ENCODE results near the gene FBXO28. TPM values are rescaled to one million over a fixed set of nuclear protein-coding genes. Genes with fewer than 3 reads are reported as not detected.
"Not testable (repeated sequence)": the region's sequence is repeated elsewhere in the genome, so short reads cannot be mapped to it uniquely, and the experiment has no call there.

The FBXO28 gene
- total RNA-seq, result 10 to 100 TPM; 22.2 to 30.5 TPM
- 39.9 to 67.9 reads per million in 2 donors for total RNA-seq

GRCh38 chr1:224113918-224114786 is at the start of gene FBXO28:
FBXO28 (plus strand) TSS chr1:224114111; CDS start chr1:224114130, 19 bp downstream.
- H3K4me1 Mint-ChIP-seq, result peaks cover 14% of the 10 kb centered on the region
- ATAC-seq (peak; percentile 92), DNase-seq (peak; percentile 79 to 84 (median 82))
- no peaks in the 10 kb centered on the region for H3K9me3 ChIP-seq (ENCODE audit: control insufficient read depth, low read length, poor library complexity, severe bottlenecking)
- no peaks in the 10 kb centered on the region for H3K36me3 Mint-ChIP-seq (ENCODE audit: low read depth)
- H3K27ac Mint-ChIP-seq, result peak within 1 kb of the TSS; percentile 95
- peak within 1 kb of the TSS; percentile 94 for H3K4me3 Mint-ChIP-seq
- peaks cover 6% of the 10 kb centered on the region for H3K27me3 Mint-ChIP-seq

GRCh38 chr1:224064150-224064549 is 49.8 kb upstream of the FBXO28 start:
- Mint-ChIP-seq H3K4me1 (peaks cover 8% of the 10 kb centered on the region), H3K36me3 (ENCODE audit: low read depth) (no peaks in the 10 kb centered on the region), H3K4me3 (no peak overlapping the region), H3K27me3 (peaks cover 26% of the 10 kb centered on the region), H3K27ac (no peak overlapping the region)
- no peak for ATAC-seq
- H3K9me3 ChIP-seq (ENCODE audit: control insufficient read depth, low read length, poor library complexity, severe bottlenecking), result no peaks in the 10 kb centered on the region
- no peak for DNase-seq

GRCh38 chr1:224065455-224065854 is 48.5 kb upstream of the FBXO28 start:
- Mint-ChIP-seq H3K27me3 (peaks cover 39% of the 10 kb centered on the region), H3K4me1 (peaks cover 8% of the 10 kb centered on the region), H3K36me3 (ENCODE audit: low read depth) (no peaks in the 10 kb centered on the region), H3K27ac (no peak overlapping the region), H3K4me3 (no peak overlapping the region)
- no peak for DNase-seq
- H3K9me3 ChIP-seq (ENCODE audit: control insufficient read depth, low read length, poor library complexity, severe bottlenecking), result no peaks in the 10 kb centered on the region
- ATAC-seq, result no peak

- ATAC-seq (no peak), DNase-seq (no peak)
- peaks cover 8% of the 10 kb centered on the region for H3K4me1 Mint-ChIP-seq
- H3K4me3 Mint-ChIP-seq, result no peak overlapping the region
- H3K9me3 ChIP-seq (ENCODE audit: control insufficient read depth, low read length, poor library complexity, severe bottlenecking), result no peaks in the 10 kb centered on the region
- no peaks in the 10 kb centered on the region for H3K36me3 Mint-ChIP-seq (ENCODE audit: low read depth)
- H3K27me3 Mint-ChIP-seq, result peaks cover 47% of the 10 kb centered on the region
- no peak overlapping the region for H3K27ac Mint-ChIP-seq
These were observed 46.7 kb upstream of the FBXO28 start for GRCh38 chr1:224067207-224067606.

GRCh38 chr1:224067621-224068457 is 46.1 kb upstream of the FBXO28 start:
- peaks cover 47% of the 10 kb centered on the region for H3K27me3 Mint-ChIP-seq
- no peak overlapping the region for H3K4me3 Mint-ChIP-seq
- no peaks in the 10 kb centered on the region for H3K9me3 ChIP-seq (ENCODE audit: control insufficient read depth, low read length, poor library complexity, severe bottlenecking)
- ATAC-seq (no peak), DNase-seq (no peak)
- peaks cover 8% of the 10 kb centered on the region for H3K4me1 Mint-ChIP-seq
- H3K36me3 Mint-ChIP-seq (ENCODE audit: low read depth), result no peaks in the 10 kb centered on the region
- no peak overlapping the region for H3K27ac Mint-ChIP-seq

GRCh38 chr1:224068458-224069072 is 45.3 kb upstream of the FBXO28 start:
- H3K9me3 ChIP-seq (ENCODE audit: control insufficient read depth, low read length, poor library complexity, severe bottlenecking), result no peaks in the 10 kb centered on the region
- Mint-ChIP-seq H3K36me3 (ENCODE audit: low read depth) (no peaks in the 10 kb centered on the region), H3K27me3 (peaks cover 43% of the 10 kb centered on the region), H3K4me3 (no peak overlapping the region), H3K27ac (no peak overlapping the region), H3K4me1 (peaks cover 8% of the 10 kb centered on the region)
- DNase-seq (no peak), ATAC-seq (no peak)

- H3K9me3 ChIP-seq (ENCODE audit: control insufficient read depth, low read length, poor library complexity, severe bottlenecking), result no peaks in the 10 kb centered on the region
- Mint-ChIP-seq H3K27ac (no peak overlapping the region), H3K36me3 (ENCODE audit: low read depth) (no peaks in the 10 kb centered on the region), H3K4me3 (no peak overlapping the region), H3K4me1 (peaks cover 8% of the 10 kb centered on the region), H3K27me3 (peaks cover 39% of the 10 kb centered on the region)
- ATAC-seq (no peak), DNase-seq (no peak)
These were observed 44.8 kb upstream of the FBXO28 start for GRCh38 chr1:224069138-224069537.

- Mint-ChIP-seq H3K27me3 (peaks cover 53% of the 10 kb centered on the region), H3K4me1 (peaks cover 2% of the 10 kb centered on the region), H3K27ac (no peak overlapping the region), H3K36me3 (ENCODE audit: low read depth) (no peaks in the 10 kb centered on the region), H3K4me3 (no peak overlapping the region)
- no peaks in the 10 kb centered on the region for H3K9me3 ChIP-seq (ENCODE audit: control insufficient read depth, low read length, poor library complexity, severe bottlenecking)
- DNase-seq (no peak), ATAC-seq (no peak)
These were observed 43.4 kb upstream of the FBXO28 start for GRCh38 chr1:224070521-224070920.

GRCh38 chr1:224076407-224076806 is 37.5 kb upstream of the FBXO28 start:
- H3K9me3 ChIP-seq (ENCODE audit: control insufficient read depth, low read length, poor library complexity, severe bottlenecking), result no peaks in the 10 kb centered on the region
- ATAC-seq (no peak), DNase-seq (no peak)
- no peaks in the 10 kb centered on the region for H3K4me1 Mint-ChIP-seq
- H3K36me3 Mint-ChIP-seq (ENCODE audit: low read depth), result peaks cover under 1% of the 10 kb centered on the region
- no peak overlapping the region for H3K27ac Mint-ChIP-seq
- no peak overlapping the region for H3K4me3 Mint-ChIP-seq
- peaks cover 26% of the 10 kb centered on the region for H3K27me3 Mint-ChIP-seq

GRCh38 chr1:224079644-224080043 is 34.3 kb upstream of the FBXO28 start:
- H3K27me3 Mint-ChIP-seq, result peaks cover 32% of the 10 kb centered on the region
- H3K4me3 Mint-ChIP-seq; DNase-seq; H3K9me3 ChIP-seq (ENCODE audit: control insufficient read depth, low read length, poor library complexity, severe bottlenecking); H3K27ac Mint-ChIP-seq; H3K36me3 Mint-ChIP-seq (ENCODE audit: low read depth); ATAC-seq; H3K4me1 Mint-ChIP-seq: not testable (repeated sequence)

GRCh38 chr1:224080115-224080774 is 33.7 kb upstream of the FBXO28 start:
- H3K9me3 ChIP-seq (ENCODE audit: control insufficient read depth, low read length, poor library complexity, severe bottlenecking), result no peaks in the 10 kb centered on the region
- Mint-ChIP-seq H3K27me3 (peaks cover 26% of the 10 kb centered on the region), H3K4me1 (no peaks in the 10 kb centered on the region), H3K4me3 (no peak overlapping the region), H3K27ac (no peak overlapping the region), H3K36me3 (ENCODE audit: low read depth) (peaks cover 3% of the 10 kb centered on the region)
- DNase-seq (no peak), ATAC-seq (no peak)

- H3K36me3 Mint-ChIP-seq (ENCODE audit: low read depth), result peaks cover 5% of the 10 kb centered on the region
- ATAC-seq (no peak), DNase-seq (no peak)
- H3K4me3 Mint-ChIP-seq, result no peak overlapping the region
- H3K9me3 ChIP-seq (ENCODE audit: control insufficient read depth, low read length, poor library complexity, severe bottlenecking), result no peaks in the 10 kb centered on the region
- H3K27ac Mint-ChIP-seq, result no peak overlapping the region
- H3K27me3 Mint-ChIP-seq, result peaks cover 27% of the 10 kb centered on the region
- H3K4me1 Mint-ChIP-seq, result no peaks in the 10 kb centered on the region
These were observed 32.3 kb upstream of the FBXO28 start for GRCh38 chr1:224081604-224082003.
